ENCODE results near the gene RPTOR.

Gene RPTOR

DNA sequence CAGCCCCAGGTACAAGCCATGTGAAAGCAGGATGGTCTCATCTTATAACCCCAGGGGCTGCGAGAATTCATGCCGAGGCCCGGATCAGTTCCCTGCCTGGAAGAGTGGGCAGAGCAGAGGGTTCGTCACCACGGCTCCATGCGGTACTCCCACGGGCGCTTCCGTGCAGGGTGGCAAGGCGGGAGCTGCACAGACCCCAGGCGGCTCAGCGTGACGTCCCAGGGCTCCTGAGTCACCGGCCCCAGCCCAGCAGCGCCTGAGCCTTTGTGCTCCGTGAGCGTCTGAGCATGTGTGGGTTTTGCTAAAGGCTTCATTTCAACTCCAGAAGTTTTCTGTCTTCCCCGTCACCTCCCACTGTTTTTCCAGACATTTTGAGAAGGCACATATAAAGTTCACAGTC is 375.8 kb downstream of the RPTOR start:
- no peaks in the 10 kb centered on the region for H3K27me3 Mint-ChIP-seq
- no peak overlapping the region for H3K27ac Mint-ChIP-seq
- ATAC-seq (no peak), DNase-seq (no peak)
- H3K4me1 Mint-ChIP-seq = no peaks in the 10 kb centered on the region
- no peaks in the 10 kb centered on the region for H3K9me3 Mint-ChIP-seq
- H3K36me3 Mint-ChIP-seq (ENCODE audit: low read depth) = peaks cover 7% of the 10 kb centered on the region
- H3K4me3 Mint-ChIP-seq = no peak overlapping the region

DNA sequence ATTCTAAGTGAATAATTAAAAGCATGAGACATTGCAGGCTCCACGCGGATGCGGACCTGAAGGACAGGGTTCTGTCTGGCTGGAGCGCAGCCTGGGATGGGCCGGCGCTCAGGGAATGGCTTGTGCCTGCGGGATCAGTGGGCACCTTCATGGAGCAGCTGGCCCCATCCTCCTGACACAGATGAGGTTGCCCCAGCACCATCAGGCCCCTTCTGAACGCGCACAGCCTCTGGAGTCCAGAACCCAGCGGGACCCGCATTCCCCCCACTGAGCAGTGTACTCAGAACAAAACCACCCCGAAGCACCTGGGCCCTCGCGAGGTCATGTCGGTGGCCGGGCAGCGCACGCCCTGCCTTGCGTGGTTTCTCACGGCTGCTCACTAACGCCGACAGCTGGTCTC is 376.5 kb downstream of the RPTOR start:
- no peaks in the 10 kb centered on the region for H3K4me1 Mint-ChIP-seq
- H3K36me3 Mint-ChIP-seq (ENCODE audit: low read depth) = peaks cover 5% of the 10 kb centered on the region
- H3K27ac Mint-ChIP-seq = no peak overlapping the region
- H3K9me3 Mint-ChIP-seq = no peaks in the 10 kb centered on the region
- H3K27me3 Mint-ChIP-seq = no peaks in the 10 kb centered on the region
- no peak for ATAC-seq
- no peak overlapping the region for H3K4me3 Mint-ChIP-seq
- DNase-seq = no peak

DNA sequence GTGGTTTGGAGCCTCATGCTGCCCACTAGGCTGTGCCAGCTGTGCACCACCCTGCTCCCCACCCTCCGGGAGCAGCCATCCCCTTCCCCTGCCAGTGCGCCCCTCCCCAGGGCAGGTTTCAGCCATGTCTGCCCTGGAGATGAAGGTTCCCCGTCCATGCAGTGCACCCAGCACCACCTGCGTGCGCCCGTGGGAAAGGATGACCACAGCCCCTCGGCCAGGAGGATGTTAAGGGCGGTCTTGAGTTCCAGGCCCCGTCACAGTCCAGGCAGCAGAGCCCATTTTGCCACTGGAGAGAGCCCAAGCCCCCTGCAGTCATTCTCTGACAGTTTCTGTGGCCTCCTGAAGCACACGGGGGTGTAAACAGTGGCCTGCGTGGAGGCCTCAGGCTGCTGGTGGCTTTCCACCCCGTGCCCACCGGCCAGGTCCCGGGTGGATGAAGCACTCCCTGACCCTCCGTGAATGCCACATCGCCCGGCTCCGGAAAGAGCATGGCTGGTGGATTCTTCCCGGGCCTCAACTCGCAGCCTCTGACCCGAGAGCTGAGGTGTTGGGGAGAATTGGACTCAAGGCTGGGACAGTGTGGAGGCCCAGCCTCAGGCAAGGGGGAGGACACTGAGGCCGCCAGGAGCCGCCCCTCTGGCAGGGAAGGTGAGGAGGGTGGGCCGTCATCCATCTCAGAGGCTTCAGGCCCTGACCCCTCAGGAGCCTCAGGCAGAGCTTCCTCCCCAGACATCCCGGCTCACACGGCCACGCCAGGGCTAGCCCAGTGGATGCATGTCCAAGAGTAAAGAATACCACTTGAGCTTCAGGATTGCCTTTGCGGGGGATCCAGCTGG is 377.3 kb downstream of the RPTOR start:
- peaks cover 10% of the 10 kb centered on the region for H3K36me3 Mint-ChIP-seq (ENCODE audit: low read depth)
- no peaks in the 10 kb centered on the region for H3K4me1 Mint-ChIP-seq
- H3K4me3 Mint-ChIP-seq = no peak overlapping the region
- DNase-seq = no peak
- no peak overlapping the region for H3K27ac Mint-ChIP-seq
- ATAC-seq = no peak
- no peaks in the 10 kb centered on the region for H3K9me3 Mint-ChIP-seq
- no peaks in the 10 kb centered on the region for H3K27me3 Mint-ChIP-seq

DNA sequence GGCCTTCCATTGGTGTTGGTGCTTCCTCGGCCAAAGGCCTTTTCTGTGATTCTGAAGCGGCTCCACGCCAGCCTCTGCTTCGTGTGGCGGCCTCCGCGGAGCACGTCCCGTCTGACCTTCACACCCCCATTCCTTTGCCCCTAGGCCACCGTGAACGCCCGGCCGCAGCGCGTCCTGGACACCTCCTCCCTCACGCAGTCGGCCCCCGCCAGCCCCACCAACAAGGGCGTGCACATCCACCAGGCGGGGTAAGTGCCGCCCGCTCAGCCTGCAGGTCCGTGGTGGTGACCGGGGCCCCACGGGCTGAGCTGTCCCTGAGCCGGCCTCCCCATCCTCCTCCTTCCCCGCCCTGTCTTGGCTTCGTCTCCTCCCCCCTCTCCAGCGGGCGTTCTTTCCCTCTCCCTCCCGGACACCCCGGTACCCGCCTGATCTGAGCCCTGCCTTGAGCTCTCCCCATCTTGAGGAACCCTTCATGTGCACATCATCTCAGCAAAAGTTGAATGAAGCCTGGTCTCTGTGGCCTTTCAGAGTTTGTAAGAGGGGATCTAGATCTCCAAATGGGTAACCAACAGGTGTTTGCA is 378.0 kb downstream of the RPTOR start:
- no peak for ATAC-seq
- H3K27me3 Mint-ChIP-seq = no peaks in the 10 kb centered on the region
- H3K27ac Mint-ChIP-seq = no peak overlapping the region

DNA sequence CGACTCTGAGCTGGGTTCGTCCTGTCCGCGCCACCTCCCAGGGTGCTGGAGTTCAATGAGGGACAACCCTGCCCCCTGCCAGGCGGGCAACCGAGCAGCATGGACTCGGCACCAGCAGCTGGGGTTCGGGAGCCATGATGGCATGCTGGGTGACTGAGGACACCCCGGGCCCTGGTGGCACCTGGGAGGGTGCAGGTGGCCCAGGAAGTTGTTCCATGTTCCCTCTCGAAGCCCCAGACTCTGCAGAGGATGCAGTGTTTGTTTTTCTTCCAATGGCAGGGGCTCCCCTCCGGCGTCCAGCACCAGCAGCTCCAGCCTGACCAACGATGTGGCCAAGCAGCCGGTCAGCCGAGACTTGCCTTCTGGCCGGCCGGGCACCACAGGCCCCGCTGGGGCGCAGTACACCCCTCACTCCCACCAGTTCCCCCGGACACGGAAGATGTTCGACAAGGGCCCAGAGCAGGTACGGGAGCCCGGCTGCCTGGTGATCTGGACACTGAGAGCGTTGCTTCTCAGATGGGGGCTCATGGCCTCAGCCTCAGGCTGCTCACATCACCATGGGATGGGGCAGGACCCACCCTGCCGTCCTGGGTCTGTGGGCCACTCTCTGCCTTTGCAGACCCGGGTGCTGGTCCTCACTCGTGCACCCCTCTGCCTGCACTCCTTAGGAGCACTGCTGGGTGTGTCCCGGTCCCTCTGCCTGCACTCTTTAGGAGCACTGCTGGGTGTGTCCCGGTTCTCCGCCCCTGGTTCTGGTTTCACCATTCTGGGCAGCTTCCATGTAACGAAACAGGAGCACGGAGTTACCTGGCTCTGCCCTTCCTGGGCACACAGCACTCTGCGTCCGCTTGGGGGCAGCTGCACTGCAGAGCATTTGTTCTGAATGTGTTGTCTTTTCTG is 378.8 kb downstream of the RPTOR start:
- ATAC-seq = no peak
- no peaks in the 10 kb centered on the region for H3K27me3 Mint-ChIP-seq
- H3K36me3 Mint-ChIP-seq (ENCODE audit: low read depth) = peaks cover 15% of the 10 kb centered on the region

More for the DNA sequence above, 378.0 kb downstream of the RPTOR start:
- Mint-ChIP-seq H3K4me3 (no peak overlapping the region), H3K4me1 (no peaks in the 10 kb centered on the region), H3K9me3 (no peaks in the 10 kb centered on the region), H3K36me3 (ENCODE audit: low read depth) (peaks cover 12% of the 10 kb centered on the region)
- DNase-seq = no peak

DNA sequence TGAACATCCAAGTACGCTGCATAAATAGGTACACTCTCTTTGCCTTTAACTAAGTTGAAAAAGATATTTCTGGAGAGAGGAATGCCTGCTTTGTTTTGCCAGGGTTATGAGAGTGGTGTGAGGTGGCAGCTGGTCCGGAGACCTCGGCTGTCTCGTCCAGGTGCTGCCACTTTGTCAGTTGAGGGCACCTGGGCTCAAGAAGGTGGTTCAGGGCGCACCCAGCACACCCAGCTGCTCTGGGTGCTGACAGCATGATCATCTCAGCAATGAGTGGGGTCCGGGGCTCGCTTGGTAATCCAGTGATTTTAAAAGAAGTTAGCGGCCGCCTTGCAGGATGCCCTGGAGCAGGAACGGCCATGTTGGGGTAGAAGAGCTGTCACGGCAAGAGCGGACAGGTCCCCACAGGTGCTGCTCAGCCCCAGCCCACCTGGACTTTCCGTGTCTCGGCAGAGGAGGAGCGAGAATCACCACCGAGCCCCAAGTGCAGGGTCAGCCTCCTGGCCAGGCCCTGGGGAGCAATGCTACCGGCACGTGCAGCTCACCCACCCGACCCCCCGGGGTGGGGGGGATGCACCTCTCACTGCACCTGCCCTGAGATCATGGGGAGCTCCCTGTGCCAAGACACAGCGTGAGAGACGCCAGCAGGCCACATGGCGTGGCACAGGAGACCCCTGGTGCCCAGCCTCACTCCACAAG is 379.6 kb downstream of the RPTOR start:
- Mint-ChIP-seq H3K27me3 (no peaks in the 10 kb centered on the region), H3K4me3 (no peak overlapping the region), H3K36me3 (ENCODE audit: low read depth) (peaks cover 22% of the 10 kb centered on the region), H3K9me3 (no peaks in the 10 kb centered on the region), H3K27ac (no peak overlapping the region), H3K4me1 (no peaks in the 10 kb centered on the region)
- DNase-seq = no peak
- ATAC-seq = no peak

More for the DNA sequence above, 378.8 kb downstream of the RPTOR start:
- DNase-seq = no peak
- Mint-ChIP-seq H3K9me3 (no peaks in the 10 kb centered on the region), H3K27ac (no peak overlapping the region), H3K4me1 (no peaks in the 10 kb centered on the region), H3K4me3 (no peak overlapping the region)

DNA sequence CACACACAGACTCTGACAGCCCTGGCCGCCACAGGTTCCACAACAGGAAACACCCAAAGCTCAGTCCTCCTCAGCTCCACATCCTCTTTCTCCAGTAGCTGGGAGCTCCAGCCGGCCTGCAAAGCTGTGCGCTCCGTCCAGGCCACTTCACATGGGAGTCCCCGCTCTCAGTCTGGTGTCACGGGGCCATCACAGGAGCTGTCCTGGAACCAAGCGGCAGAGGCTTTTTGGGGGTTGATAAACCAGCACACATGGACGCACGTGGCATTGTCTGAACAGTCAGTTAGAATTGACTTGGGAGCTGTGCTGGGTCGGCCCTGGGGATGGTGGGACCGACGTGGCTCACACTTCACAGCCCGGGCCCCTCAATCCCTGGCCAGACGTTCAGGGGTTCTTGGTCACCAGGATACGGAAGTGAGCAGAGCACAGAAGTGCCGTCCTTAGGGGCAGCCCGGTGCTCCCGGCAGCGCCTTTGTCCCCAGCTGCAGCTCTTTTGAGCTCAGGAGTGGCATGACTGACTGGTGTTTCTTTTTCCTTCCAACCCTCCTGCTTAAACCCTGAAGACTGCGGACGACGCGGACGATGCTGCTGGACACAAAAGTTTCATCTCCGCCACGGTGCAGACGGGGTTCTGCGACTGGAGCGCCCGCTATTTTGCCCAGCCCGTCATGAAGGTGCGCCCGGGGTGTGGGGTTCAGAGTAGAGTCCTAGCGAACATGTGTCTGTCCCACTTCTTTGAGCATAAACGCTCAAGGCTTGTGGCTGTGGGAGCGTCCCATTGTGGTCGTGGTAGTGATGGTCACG is 380.4 kb downstream of the RPTOR start:
- no peak for ATAC-seq
- H3K27me3 Mint-ChIP-seq = no peaks in the 10 kb centered on the region
- DNase-seq = no peak
- no peaks in the 10 kb centered on the region for H3K4me1 Mint-ChIP-seq
- no peak overlapping the region for H3K4me3 Mint-ChIP-seq
- peaks cover 25% of the 10 kb centered on the region for H3K36me3 Mint-ChIP-seq (ENCODE audit: low read depth)
- H3K27ac Mint-ChIP-seq = no peak overlapping the region
- H3K9me3 Mint-ChIP-seq = no peaks in the 10 kb centered on the region

DNA sequence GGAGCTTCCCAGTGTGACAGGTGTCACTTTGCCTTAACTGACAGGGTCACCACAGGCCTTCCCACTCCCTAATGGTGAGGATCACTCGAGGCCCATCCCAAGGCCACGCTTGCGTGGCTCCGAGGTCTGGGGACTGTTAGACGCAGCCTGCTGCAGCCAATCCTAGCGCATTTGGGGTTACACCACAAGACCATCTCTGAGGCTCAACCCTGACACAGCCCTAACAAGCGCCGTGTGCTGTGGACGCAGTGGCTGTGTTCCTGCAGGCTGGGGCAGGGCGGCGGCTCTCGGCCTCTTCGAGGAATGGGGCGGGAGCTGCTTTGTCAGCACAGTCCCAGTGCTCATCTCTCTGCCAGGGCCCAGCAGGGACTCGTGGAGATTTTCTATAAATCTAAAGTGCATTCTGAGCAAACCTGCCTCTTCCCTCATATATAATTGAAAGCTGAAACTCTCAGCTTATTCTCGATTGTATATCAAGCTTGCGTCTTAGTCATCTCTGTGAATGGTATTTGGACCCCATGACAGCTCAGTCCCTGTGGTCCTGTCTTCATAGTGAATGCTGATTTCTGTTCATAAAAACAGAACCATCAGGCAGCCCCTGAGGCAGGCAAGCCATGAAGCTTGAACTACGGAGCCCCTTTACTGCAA is 381.2 kb downstream of the RPTOR start:
- Mint-ChIP-seq H3K27ac (no peak overlapping the region), H3K4me3 (no peak overlapping the region)
- DNase-seq = no peak

DNA sequence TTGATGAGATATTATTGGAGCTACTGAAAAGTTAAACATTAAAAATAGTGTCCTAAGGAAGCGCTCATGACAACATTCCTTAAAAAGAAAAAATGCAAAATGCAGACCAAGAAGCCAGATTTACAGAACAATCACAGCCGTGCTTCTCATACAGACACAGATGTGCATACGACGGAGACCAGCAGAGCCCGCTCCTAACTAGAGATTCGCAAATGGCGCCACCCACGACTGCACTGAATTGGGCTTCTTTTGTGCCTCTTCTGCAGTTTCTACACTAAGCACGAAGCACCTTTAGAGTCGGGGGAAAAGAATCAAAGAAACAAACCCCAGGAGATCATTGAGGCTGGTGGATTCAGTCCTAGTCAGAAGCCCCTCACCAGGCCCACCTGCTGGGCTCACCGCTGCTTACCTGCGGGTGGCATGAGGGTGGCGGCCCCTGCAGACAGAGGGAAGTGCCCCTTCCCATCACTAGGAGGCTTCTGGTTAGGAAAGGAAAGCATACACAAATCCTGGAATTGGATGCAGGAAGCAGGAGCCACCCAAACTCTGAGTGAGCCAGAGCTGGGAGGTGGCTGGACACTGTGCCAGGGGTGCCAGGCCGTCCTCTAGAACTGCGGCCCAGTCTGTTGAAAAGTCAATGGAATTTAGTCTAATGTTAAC is 382.1 kb downstream of the RPTOR start:
- no peak overlapping the region for H3K4me3 Mint-ChIP-seq
- no peak overlapping the region for H3K27ac Mint-ChIP-seq
- H3K4me1 Mint-ChIP-seq = no peaks in the 10 kb centered on the region
- DNase-seq = no peak
- no peaks in the 10 kb centered on the region for H3K9me3 Mint-ChIP-seq
- peaks cover 23% of the 10 kb centered on the region for H3K36me3 Mint-ChIP-seq (ENCODE audit: low read depth)
- no peaks in the 10 kb centered on the region for H3K27me3 Mint-ChIP-seq
- no peak for ATAC-seq

More for the DNA sequence above, 381.2 kb downstream of the RPTOR start:
- ATAC-seq = no peak
- no peaks in the 10 kb centered on the region for H3K9me3 Mint-ChIP-seq
- H3K27me3 Mint-ChIP-seq = no peaks in the 10 kb centered on the region
- H3K4me1 Mint-ChIP-seq = no peaks in the 10 kb centered on the region
- peaks cover 24% of the 10 kb centered on the region for H3K36me3 Mint-ChIP-seq (ENCODE audit: low read depth)

DNA sequence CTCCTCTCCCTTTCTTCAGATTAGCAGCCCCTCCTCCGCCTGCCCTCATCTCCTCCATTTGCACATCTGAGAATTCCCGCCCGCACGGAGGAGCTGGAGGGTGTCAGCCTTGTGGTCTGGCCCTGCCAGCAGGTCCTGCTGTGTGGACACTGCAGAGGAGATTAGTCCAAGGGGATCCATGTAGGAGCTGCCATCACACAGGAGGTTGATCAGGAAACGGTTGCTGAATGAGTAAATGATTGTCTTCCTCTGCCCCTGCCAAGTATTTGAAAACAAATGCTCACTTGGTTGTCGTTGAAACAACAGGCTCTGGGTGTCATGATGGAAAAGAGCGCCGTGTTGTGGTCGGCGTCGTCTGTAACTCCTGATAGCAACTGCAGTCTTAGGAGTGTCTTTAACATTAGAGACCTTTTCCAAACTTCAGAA is 383.2 kb downstream of the RPTOR start:
- no peak for ATAC-seq
- H3K4me3 Mint-ChIP-seq = no peak overlapping the region
- peaks cover 23% of the 10 kb centered on the region for H3K36me3 Mint-ChIP-seq (ENCODE audit: low read depth)
- no peak overlapping the region for H3K27ac Mint-ChIP-seq
- DNase-seq = no peak
- no peaks in the 10 kb centered on the region for H3K9me3 Mint-ChIP-seq
- no peaks in the 10 kb centered on the region for H3K4me1 Mint-ChIP-seq
- no peaks in the 10 kb centered on the region for H3K27me3 Mint-ChIP-seq

DNA sequence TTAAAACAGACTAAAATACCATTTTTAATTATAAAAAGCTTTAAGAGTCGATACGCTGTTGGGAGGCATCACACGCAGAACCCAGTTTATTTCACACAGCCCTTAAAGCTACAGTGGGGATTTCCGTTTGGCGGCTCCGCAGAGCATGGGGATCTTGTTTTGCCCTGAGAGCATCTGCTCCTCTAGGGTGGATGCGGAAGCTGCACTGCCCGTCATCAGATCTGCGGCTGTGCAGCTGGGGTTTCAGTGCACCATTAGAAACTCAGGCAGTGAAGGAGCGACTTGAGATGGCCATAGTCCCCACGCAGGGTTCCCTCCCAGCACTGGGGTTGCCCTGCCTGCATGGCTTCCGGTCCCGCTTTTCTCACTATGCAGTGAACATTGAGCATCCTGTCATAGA is 384.8 kb downstream of the RPTOR start:
- no peaks in the 10 kb centered on the region for H3K27me3 Mint-ChIP-seq
- H3K9me3 Mint-ChIP-seq = no peaks in the 10 kb centered on the region
- H3K4me3 Mint-ChIP-seq = no peak overlapping the region
- no peak overlapping the region for H3K27ac Mint-ChIP-seq
- ATAC-seq (no peak), DNase-seq (no peak)
- H3K36me3 Mint-ChIP-seq (ENCODE audit: low read depth) = peaks cover 23% of the 10 kb centered on the region
- no peaks in the 10 kb centered on the region for H3K4me1 Mint-ChIP-seq

DNA sequence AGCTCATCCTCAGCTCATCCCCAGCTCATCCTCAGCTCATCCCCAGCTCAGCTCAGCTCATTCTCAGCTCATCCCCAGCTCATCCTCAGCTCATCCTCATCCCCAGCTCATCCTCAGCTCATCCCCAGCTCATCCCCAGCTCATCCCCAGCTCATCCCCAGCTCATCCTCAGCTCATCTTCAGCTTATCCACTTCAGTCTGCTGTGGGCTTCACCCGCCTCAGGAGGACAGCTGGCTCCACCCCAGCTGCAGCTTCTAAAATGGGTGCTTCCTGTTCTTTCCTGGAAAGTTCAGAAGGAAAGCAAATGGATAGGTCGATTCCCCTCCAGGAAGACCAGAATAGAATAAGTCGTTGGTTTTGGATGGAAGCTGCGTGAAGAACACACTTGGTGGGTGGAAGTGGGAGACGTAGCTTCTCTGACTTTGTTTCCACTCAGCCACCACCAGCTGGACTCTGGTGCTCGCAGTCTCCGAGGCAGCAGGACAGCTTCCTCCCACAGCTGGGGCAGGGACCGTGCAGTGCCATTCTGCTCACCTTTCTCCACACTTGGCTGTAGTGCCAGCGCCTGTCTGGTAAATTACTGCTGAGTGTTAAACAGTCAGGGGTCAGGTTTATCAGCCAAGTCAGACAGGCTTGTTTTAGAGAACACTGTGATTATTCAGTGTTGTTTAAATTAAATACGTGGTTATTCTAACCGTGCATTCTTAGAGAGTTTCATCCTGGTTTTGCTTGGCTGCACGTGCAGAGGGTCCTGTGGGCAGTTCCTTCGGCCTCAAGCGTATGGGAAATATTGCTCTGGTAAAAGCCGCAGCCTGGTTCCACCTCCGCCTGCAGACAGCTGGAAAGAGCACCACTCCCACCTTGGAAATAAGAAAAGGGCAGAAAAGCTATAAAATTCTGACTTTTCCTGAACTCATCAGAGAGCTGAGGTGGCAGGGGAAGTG is 386.0 kb downstream of the RPTOR start:
- H3K36me3 Mint-ChIP-seq (ENCODE audit: low read depth) = peaks cover 23% of the 10 kb centered on the region
- H3K4me1 Mint-ChIP-seq = peaks cover 5% of the 10 kb centered on the region
- H3K27ac Mint-ChIP-seq = no peak overlapping the region

More for the DNA sequence above, 386.0 kb downstream of the RPTOR start:
- no peak overlapping the region for H3K4me3 Mint-ChIP-seq
- no peak for DNase-seq
- no peaks in the 10 kb centered on the region for H3K27me3 Mint-ChIP-seq
- no peak for ATAC-seq
- no peaks in the 10 kb centered on the region for H3K9me3 Mint-ChIP-seq
